Stimulated activated CD8-positive, alpha-beta memory T cell treated with anti-CD3 and anti-CD28 coated beads, Interleukin-15, amount 100 ng/mL, for 48 hours (primary cell): ENCODE measurements around the gene GID4.

Experiments
- DNase-seq, 2 donors: peaks; one replicate each; pipeline ENCODE4 v3.0.0-alpha.2; 2020; ENCODE audit warnings: low read depth in 2 of 2

GID4 gene

GRCh38 chr17:18016426-18016825 lies 22.8 kb upstream of the GID4 start:
- no peak for DNase-seq

- DNase-seq, result no peak
Observed at GRCh38 chr17:18017958-18018357, 21.2 kb upstream of the GID4 start.

GRCh38 chr17:18018411-18018921 lies 20.7 kb upstream of the GID4 start:
- DNase-seq, result no peak

GRCh38 chr17:18019838-18020154 lies 19.4 kb upstream of the GID4 start:
- DNase-seq, result no peak

- DNase-seq, result no peak
Observed at GRCh38 chr17:18020971-18021370, 18.2 kb upstream of the GID4 start.

- no peak for DNase-seq
Observed at GRCh38 chr17:18021372-18021771, 17.8 kb upstream of the GID4 start.

- peak; percentile 10 to 11 for DNase-seq
Observed at GRCh38 chr17:18025241-18025944, 13.8 kb upstream of the GID4 start.

- peak in 1 of 2 donors; percentile 18 for DNase-seq
Observed at GRCh38 chr17:18025945-18026776, 13.0 kb upstream of the GID4 start.

- no peak for DNase-seq
Observed at GRCh38 chr17:18027280-18027679, 11.9 kb upstream of the GID4 start.

GRCh38 chr17:18028114-18028951 lies 10.9 kb upstream of the GID4 start:
- DNase-seq, result no peak

GRCh38 chr17:18028952-18029540 lies 10.2 kb upstream of the GID4 start:
- DNase-seq, result no peak

GRCh38 chr17:18031955-18032354 lies 7.3 kb upstream of the GID4 start:
- DNase-seq, result no peak

GRCh38 chr17:18033442-18034099 lies 5.6 kb upstream of the GID4 start:
- peak; percentile 7 to 22 for DNase-seq

GRCh38 chr17:18035704-18036103 lies 3.5 kb upstream of the GID4 start:
- no peak for DNase-seq

GRCh38 chr17:18037486-18037885 lies 1.7 kb upstream of the GID4 start:
- no peak for DNase-seq

- peak in 1 of 2 donors; percentile 10 for DNase-seq
Observed at GRCh38 chr17:18038149-18038850, 908 bp upstream of the GID4 start.

GRCh38 chr17:18039535-18040260 lies 490 bp downstream of the GID4 start:
- peak; percentile 5 to 8 for DNase-seq

- DNase-seq, result no peak
Observed at GRCh38 chr17:18040261-18040858, 1.2 kb downstream of the GID4 start.

GRCh38 chr17:18041776-18042175 lies 2.6 kb downstream of the GID4 start:
- no peak for DNase-seq

GRCh38 chr17:18042983-18043382 lies 3.8 kb downstream of the GID4 start:
- DNase-seq, result no peak
